Activated gamma-delta T cell treated with anti-CD3 and anti-CD28 coated beads, Interleukin-2, amount 50 U/mL, for 16 hours (primary cell): Measurements from ENCODE around the gene PDE4D.
A peak's percentile ranks its signal among the peaks of the same experiment; 100 is the strongest.
"Not testable (repeated sequence)": the region's sequence is repeated elsewhere in the genome, so short reads cannot be mapped to it uniquely, and the experiment has no call there.

ENCODE experiments used
- DNase-seq: peaks from one replicate; pipeline ENCODE4 v3.0.0-alpha.2; 2020; ENCODE audit warnings: low read depth

The PDE4D gene

GRCh38 chr5:59066367-59067163 is 827.0 kb downstream of the PDE4D start:
- no peak for DNase-seq

GRCh38 chr5:59065554-59065953 is 828.0 kb downstream of the PDE4D start:
- no peak for DNase-seq

- no peak for DNase-seq
Observed at GRCh38 chr5:59064293-59064692, 829.2 kb downstream of the PDE4D start.

GRCh38 chr5:59062986-59063683 is 830.4 kb downstream of the PDE4D start:
- no peak for DNase-seq

GRCh38 chr5:59061377-59061776 is 832.1 kb downstream of the PDE4D start:
- DNase-seq: no peak

- DNase-seq: no peak
Observed at GRCh38 chr5:59058969-59059687, 834.4 kb downstream of the PDE4D start.

- no peak for DNase-seq
Observed at GRCh38 chr5:59058237-59058636, 835.3 kb downstream of the PDE4D start.

GRCh38 chr5:59056599-59056998 is 836.9 kb downstream of the PDE4D start:
- DNase-seq: not testable (repeated sequence)

- DNase-seq: no peak
Observed at GRCh38 chr5:59055745-59056448, 837.6 kb downstream of the PDE4D start.

GRCh38 chr5:59054963-59055528 is 838.5 kb downstream of the PDE4D start:
- no peak for DNase-seq

- no peak for DNase-seq
Observed at GRCh38 chr5:59051951-59052350, 841.6 kb downstream of the PDE4D start.

GRCh38 chr5:59049095-59049494 is 844.4 kb downstream of the PDE4D start:
- no peak for DNase-seq

- no peak for DNase-seq
Observed at GRCh38 chr5:59042201-59043055, 851.1 kb downstream of the PDE4D start.

- no peak for DNase-seq
Observed at GRCh38 chr5:59041355-59041754, 852.2 kb downstream of the PDE4D start.

- no peak for DNase-seq
Observed at GRCh38 chr5:59040804-59041201, 852.7 kb downstream of the PDE4D start.

GRCh38 chr5:59040024-59040803 is 853.3 kb downstream of the PDE4D start:
- DNase-seq: no peak

- peak; percentile 83 for DNase-seq
Observed at GRCh38 chr5:59039296-59040023, 854.1 kb downstream of the PDE4D start.

GRCh38 chr5:59038798-59039295 is 854.7 kb downstream of the PDE4D start:
- DNase-seq: no peak
